H1 (cell line): ENCODE measurements around the gene NRSN2. TPM values are rescaled to one million over a fixed set of nuclear protein-coding genes. Genes with fewer than 3 reads are reported as not detected.

Experiments
- ASH2L ChIP-seq: fragments of 200-600, 300-600 bp; sonication (generic); IDR thresholded peaks from one replicate; pipeline ENCODE4 v1.7.1; 2017; ENCODE audit warnings: low read length
- CHD2 ChIP-seq: IDR thresholded peaks from 2 replicates; pipeline ENCODE4 v1.6.1; 2012; ENCODE audit warnings: low read length, improper control_type of control experiment
- CREB1 ChIP-seq: IDR thresholded peaks from 2 replicates; pipeline ENCODE4 v1.6.1; 2012; ENCODE audit warnings: inconsistent platforms
- EGR1 ChIP-seq: IDR thresholded peaks from 2 replicates; pipeline ENCODE4 v1.6.1; 2011; ENCODE audit warnings: low read depth, low read length, borderline replicate concordance
- FOSL1 ChIP-seq: IDR thresholded peaks from 2 replicates; pipeline ENCODE4 v1.6.1; 2011; ENCODE audit warnings: mild to moderate bottlenecking, low read depth, low read length, moderate library complexity; ENCODE audit not compliant: insufficient read depth
- MAFK ChIP-seq: IDR thresholded peaks from 2 replicates; pipeline ENCODE4 v1.6.1; 2012; ENCODE audit warnings: low read depth, mild to moderate bottlenecking, improper control_type of control experiment, low read length
- SIN3A ChIP-seq, 2 experiments: IDR thresholded peaks in 1 of 2; conservative IDR thresholded peaks in 1 of 2; 2 replicates each; pipeline ENCODE4 v1.6.1; 2011 to 2012; ENCODE audit warnings: low read length in 2 of 2, improper control_type of control experiment in 1 of 2, low read depth in 1 of 2, mild to moderate bottlenecking in 1 of 2
- TAF7 ChIP-seq: optimal IDR thresholded peaks from 2 replicates; pipeline ENCODE3; 2011; ENCODE audit warnings: low read depth, mild to moderate bottlenecking, inconsistent platforms, low read length, moderate library complexity, borderline replicate concordance
- YY1 ChIP-seq: IDR thresholded peaks from 2 replicates; pipeline ENCODE4 v1.6.1; 2011; ENCODE audit warnings: low read depth, mild to moderate bottlenecking, low read length
- polyA plus RNA-seq, 7 experiments: library from polyadenylated mRNA; depleted of rRNA in 3 of 7; stranded (reverse) in 5 of 7; unstranded in 2 of 7; fragments of >200 nt in 5 of 7; fragments of 200-250 nt in 2 of 7; gene quantifications; 1 replicate in 5 of 7; 2 replicates in 1 of 7; 4 replicates in 1 of 7; pipeline versions ENCODE4 v1.2.1 to v1.2.3, GENCODE V29; 2011 to 2013; ENCODE audit warnings: missing spikeins in 2 of 7, mixed read lengths in 2 of 7
- total RNA-seq: library from RNA; stranded (reverse); fragmentation: NEBNext Ultra II Directional; extraction: Animal tissue kit (Norgen Biotek cat#: 25700); gene quantifications from 2 replicates; pipeline ENCODE4 v1.2.1, GENCODE V29; 2021
- TF ChIP-seq, protein P1 (sequence below), 3 experiments: IDR thresholded peaks; 1 replicate in 2 of 3; 2 replicates in 1 of 3; pipeline versions ENCODE4 v1.5.1 to v1.6.1; 2011; ENCODE audit warnings: low read length in 3 of 3, mild to moderate bottlenecking in 3 of 3, inconsistent platforms in 2 of 3, low read depth in 1 of 3, moderate library complexity in 1 of 3; ENCODE audit not compliant: insufficient read depth in 1 of 3; ENCODE audit errors: control extremely low read depth in 1 of 3

The NRSN2 gene
- total and polyA plus RNA-seq, 2 of the 8 experiments (the other 6 are each of a cell fraction or from before 2014, with no cell fraction given), result 19.4 to 33.3 TPM

DNA sequence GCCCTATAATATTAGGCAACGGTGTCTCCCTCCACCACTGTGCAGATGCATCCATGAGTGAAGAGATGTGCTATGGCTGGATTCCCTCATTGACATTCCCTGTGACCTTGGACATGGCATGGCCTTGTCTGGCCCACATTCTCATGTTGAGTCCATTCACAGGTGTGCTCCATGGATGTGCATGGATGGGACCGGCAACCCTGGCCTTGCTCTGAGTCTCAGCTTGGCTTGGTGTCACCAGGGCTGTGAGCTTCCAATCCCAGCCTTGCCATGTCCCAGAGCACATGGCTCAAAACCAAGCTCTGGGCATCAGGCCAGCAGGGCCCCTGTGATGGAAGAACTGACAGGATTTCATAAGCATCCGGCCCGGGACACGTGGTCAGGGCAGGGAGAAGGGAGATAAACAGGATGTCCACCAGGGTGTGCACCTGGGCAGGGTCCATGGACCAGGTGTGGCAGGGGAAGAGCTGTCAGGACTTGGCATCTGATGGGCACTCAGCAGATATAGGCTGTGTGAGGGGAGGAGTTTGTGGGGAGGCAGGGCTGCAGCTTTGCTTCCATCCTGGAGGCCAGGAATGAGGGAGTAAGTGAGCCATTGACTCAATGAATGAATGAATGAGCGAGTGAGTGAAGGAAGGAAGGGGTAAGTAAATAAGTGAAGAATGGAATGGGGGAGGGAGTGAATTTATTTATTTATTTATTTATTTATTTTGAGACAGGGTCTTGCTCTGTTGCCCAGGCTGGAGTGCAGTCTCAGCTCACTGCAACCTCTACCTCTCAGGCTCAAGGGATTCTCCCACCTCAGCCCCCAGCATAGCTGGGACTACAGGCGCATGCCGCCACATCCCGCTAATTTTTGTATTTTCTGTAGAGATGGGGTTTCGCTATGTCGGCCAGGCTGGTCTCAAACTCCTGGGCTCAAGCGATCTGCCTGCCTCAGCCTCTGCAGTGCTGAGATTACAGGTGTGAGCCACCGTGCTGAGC, 15.7 kb downstream of the NRSN2 start (continued):
- TF ChIP-seq, protein P1, sequence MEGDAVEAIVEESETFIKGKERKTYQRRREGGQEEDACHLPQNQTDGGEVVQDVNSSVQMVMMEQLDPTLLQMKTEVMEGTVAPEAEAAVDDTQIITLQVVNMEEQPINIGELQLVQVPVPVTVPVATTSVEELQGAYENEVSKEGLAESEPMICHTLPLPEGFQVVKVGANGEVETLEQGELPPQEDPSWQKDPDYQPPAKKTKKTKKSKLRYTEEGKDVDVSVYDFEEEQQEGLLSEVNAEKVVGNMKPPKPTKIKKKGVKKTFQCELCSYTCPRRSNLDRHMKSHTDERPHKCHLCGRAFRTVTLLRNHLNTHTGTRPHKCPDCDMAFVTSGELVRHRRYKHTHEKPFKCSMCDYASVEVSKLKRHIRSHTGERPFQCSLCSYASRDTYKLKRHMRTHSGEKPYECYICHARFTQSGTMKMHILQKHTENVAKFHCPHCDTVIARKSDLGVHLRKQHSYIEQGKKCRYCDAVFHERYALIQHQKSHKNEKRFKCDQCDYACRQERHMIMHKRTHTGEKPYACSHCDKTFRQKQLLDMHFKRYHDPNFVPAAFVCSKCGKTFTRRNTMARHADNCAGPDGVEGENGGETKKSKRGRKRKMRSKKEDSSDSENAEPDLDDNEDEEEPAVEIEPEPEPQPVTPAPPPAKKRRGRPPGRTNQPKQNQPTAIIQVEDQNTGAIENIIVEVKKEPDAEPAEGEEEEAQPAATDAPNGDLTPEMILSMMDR (IDR thresholded peaks at IDR 0.05; ENCODE audit: control extremely low read depth in 1 of 3, insufficient read depth in 1 of 3, low read depth in 1 of 3, low read length in 3 of 3), result peak; percentile 44 to 54 (median 49)
- TF ChIP-seq CREB1 (no peak), TAF7 (no peak), CHD2 (no peak), MAFK (no peak), SIN3A (conservative IDR thresholded peaks at IDR 0.05 in 1 of 2, IDR thresholded peaks at IDR 0.05 in 1 of 2; ENCODE audit: low read depth in 1 of 2, low read length in 2 of 2) (0 out of 4 replicates have a peak, but pooled peaks of 1 of the 2 experiments have one; percentile 24), EGR1 (no peak), ASH2L (no peak), YY1 (no peak), FOSL1 (no peak)
